ENCODE results near the gene NUCKS1.
A peak's percentile ranks its signal among the peaks of the same experiment; 100 is the strongest.
"Not testable (repeated sequence)": the region's sequence is repeated elsewhere in the genome, so short reads cannot be mapped to it uniquely, and the experiment has no call there.

NUCKS1 gene

GRCh38 chr1:205729945-205730610 is 19.9 kb downstream of the NUCKS1 start:
- Histone ChIP-seq H3K4me3 (ENCODE audit: extremely low read depth, insufficient read depth, low read length, poor library complexity, severe bottlenecking) (no peak overlapping the region), H3K36me3 (ENCODE audit: control insufficient read depth, insufficient read depth, low read length) (peaks cover 73% of the 10 kb centered on the region), H3K4me1 (ENCODE audit: control insufficient read depth, insufficient read depth, low read length, poor library complexity, severe bottlenecking) (no peaks in the 10 kb centered on the region), H3K9me3 (ENCODE audit: control insufficient read depth, low read length) (no peaks in the 10 kb centered on the region), H3K27ac (ENCODE audit: low read depth, low read length, severe bottlenecking) (no peak overlapping the region)
- WGBS, 2 experiments (ENCODE audit: insufficient coverage in 2 of 2), result 96 to 97% methylated on average over 4 to 7 of the region's 9 CpGs

- no peaks in the 10 kb centered on the region for H3K9me3 ChIP-seq (ENCODE audit: control insufficient read depth, low read length)
- H3K36me3 ChIP-seq (ENCODE audit: control insufficient read depth, insufficient read depth, low read length), result peaks cover 91% of the 10 kb centered on the region
- WGBS, 2 experiments (ENCODE audit: insufficient coverage in 2 of 2), result 77 to 96% methylated on average over 3 of the region's 4 CpGs
- H3K27ac ChIP-seq (ENCODE audit: low read depth, low read length, severe bottlenecking), result no peak overlapping the region
- no peak overlapping the region for H3K4me3 ChIP-seq (ENCODE audit: extremely low read depth, insufficient read depth, low read length, poor library complexity, severe bottlenecking)
- no peaks in the 10 kb centered on the region for H3K4me1 ChIP-seq (ENCODE audit: control insufficient read depth, insufficient read depth, low read length, poor library complexity, severe bottlenecking)
Observed at GRCh38 chr1:205726619-205727125, 23.3 kb downstream of the NUCKS1 start.

GRCh38 chr1:205725514-205725913 is 24.5 kb downstream of the NUCKS1 start:
- no CpG with 5 or more reads among the region's 1 CpG for WGBS, 2 experiments (ENCODE audit: insufficient coverage in 2 of 2)
- Histone ChIP-seq H3K4me3 (ENCODE audit: extremely low read depth, insufficient read depth, low read length, poor library complexity, severe bottlenecking) (no peak overlapping the region), H3K27ac (ENCODE audit: low read depth, low read length, severe bottlenecking) (no peak overlapping the region), H3K4me1 (ENCODE audit: control insufficient read depth, insufficient read depth, low read length, poor library complexity, severe bottlenecking) (no peaks in the 10 kb centered on the region), H3K9me3 (ENCODE audit: control insufficient read depth, low read length) (no peaks in the 10 kb centered on the region), H3K36me3 (ENCODE audit: control insufficient read depth, insufficient read depth, low read length) (peaks cover 93% of the 10 kb centered on the region)

GRCh38 chr1:205720740-205721139 is 29.2 kb downstream of the NUCKS1 start:
- not testable (repeated sequence) for H3K9me3 ChIP-seq (ENCODE audit: control insufficient read depth, low read length); H3K4me3 ChIP-seq (ENCODE audit: extremely low read depth, insufficient read depth, low read length, poor library complexity, severe bottlenecking); H3K27ac ChIP-seq (ENCODE audit: low read depth, low read length, severe bottlenecking); H3K4me1 ChIP-seq (ENCODE audit: control insufficient read depth, insufficient read depth, low read length, poor library complexity, severe bottlenecking)
- peaks cover 96% of the 10 kb centered on the region for H3K36me3 ChIP-seq (ENCODE audit: control insufficient read depth, insufficient read depth, low read length)
- WGBS, 2 experiments (ENCODE audit: insufficient coverage in 2 of 2), result 92 to 100% methylated on average over 2 of the region's 2 CpGs

- Histone ChIP-seq H3K27ac (ENCODE audit: low read depth, low read length, severe bottlenecking) (no peak overlapping the region), H3K4me3 (ENCODE audit: extremely low read depth, insufficient read depth, low read length, poor library complexity, severe bottlenecking) (no peak overlapping the region), H3K9me3 (ENCODE audit: control insufficient read depth, low read length) (no peaks in the 10 kb centered on the region), H3K4me1 (ENCODE audit: control insufficient read depth, insufficient read depth, low read length, poor library complexity, severe bottlenecking) (no peaks in the 10 kb centered on the region), H3K36me3 (ENCODE audit: control insufficient read depth, insufficient read depth, low read length) (peaks cover 97% of the 10 kb centered on the region)
Observed at GRCh38 chr1:205719762-205720161, 30.2 kb downstream of the NUCKS1 start.

- H3K4me1 ChIP-seq (ENCODE audit: control insufficient read depth, insufficient read depth, low read length, poor library complexity, severe bottlenecking), result no peaks in the 10 kb centered on the region
- H3K4me3 ChIP-seq (ENCODE audit: extremely low read depth, insufficient read depth, low read length, poor library complexity, severe bottlenecking), result no peak overlapping the region
- no peak overlapping the region for H3K27ac ChIP-seq (ENCODE audit: low read depth, low read length, severe bottlenecking)
- no peaks in the 10 kb centered on the region for H3K9me3 ChIP-seq (ENCODE audit: control insufficient read depth, low read length)
- peaks cover 97% of the 10 kb centered on the region for H3K36me3 ChIP-seq (ENCODE audit: control insufficient read depth, insufficient read depth, low read length)
- 92 to 93% methylated on average over 2 of the region's 3 CpGs for WGBS, 2 experiments (ENCODE audit: insufficient coverage in 2 of 2)
Observed at GRCh38 chr1:205719015-205719414, 31.0 kb downstream of the NUCKS1 start.

GRCh38 chr1:205716371-205717132 is 33.4 kb downstream of the NUCKS1 start:
- peaks cover 87% of the 10 kb centered on the region for H3K36me3 ChIP-seq (ENCODE audit: control insufficient read depth, insufficient read depth, low read length)

GRCh38 chr1:205715628-205716027 is 34.4 kb downstream of the NUCKS1 start:
- Histone ChIP-seq H3K4me1 (ENCODE audit: control insufficient read depth, insufficient read depth, low read length, poor library complexity, severe bottlenecking) (no peaks in the 10 kb centered on the region), H3K9me3 (ENCODE audit: control insufficient read depth, low read length) (no peaks in the 10 kb centered on the region), H3K4me3 (ENCODE audit: extremely low read depth, insufficient read depth, low read length, poor library complexity, severe bottlenecking) (no peak overlapping the region), H3K36me3 (ENCODE audit: control insufficient read depth, insufficient read depth, low read length) (peaks cover 84% of the 10 kb centered on the region), H3K27ac (ENCODE audit: low read depth, low read length, severe bottlenecking) (no peak overlapping the region)
- WGBS, 2 experiments (ENCODE audit: insufficient coverage in 2 of 2), result 100% methylated on average over 4 to 5 of the region's 5 CpGs

More at GRCh38 chr1:205716371-205717132, 33.4 kb downstream of the NUCKS1 start:
- Histone ChIP-seq H3K9me3 (ENCODE audit: control insufficient read depth, low read length) (no peaks in the 10 kb centered on the region), H3K4me3 (ENCODE audit: extremely low read depth, insufficient read depth, low read length, poor library complexity, severe bottlenecking) (no peak overlapping the region), H3K4me1 (ENCODE audit: control insufficient read depth, insufficient read depth, low read length, poor library complexity, severe bottlenecking) (no peaks in the 10 kb centered on the region), H3K27ac (ENCODE audit: low read depth, low read length, severe bottlenecking) (peak overlapping the region; percentile 33)
- WGBS, 2 experiments (ENCODE audit: insufficient coverage in 2 of 2), result 94 to 96% methylated on average over 2 of the region's 7 CpGs

- 100% methylated on average over 4 of the region's 4 CpGs for WGBS, 2 experiments (ENCODE audit: insufficient coverage in 2 of 2)
- Histone ChIP-seq H3K9me3 (ENCODE audit: control insufficient read depth, low read length) (no peaks in the 10 kb centered on the region), H3K27ac (ENCODE audit: low read depth, low read length, severe bottlenecking) (no peak overlapping the region), H3K4me1 (ENCODE audit: control insufficient read depth, insufficient read depth, low read length, poor library complexity, severe bottlenecking) (no peaks in the 10 kb centered on the region), H3K4me3 (ENCODE audit: extremely low read depth, insufficient read depth, low read length, poor library complexity, severe bottlenecking) (no peak overlapping the region), H3K36me3 (ENCODE audit: control insufficient read depth, insufficient read depth, low read length) (peaks cover 84% of the 10 kb centered on the region)
Observed at GRCh38 chr1:205714906-205715246, 35.1 kb downstream of the NUCKS1 start.

GRCh38 chr1:205714190-205714905 is 35.6 kb downstream of the NUCKS1 start:
- no peaks in the 10 kb centered on the region for H3K9me3 ChIP-seq (ENCODE audit: control insufficient read depth, low read length)
- H3K4me1 ChIP-seq (ENCODE audit: control insufficient read depth, insufficient read depth, low read length, poor library complexity, severe bottlenecking), result no peaks in the 10 kb centered on the region
- H3K4me3 ChIP-seq (ENCODE audit: extremely low read depth, insufficient read depth, low read length, poor library complexity, severe bottlenecking), result no peak overlapping the region
- WGBS, 2 experiments (ENCODE audit: insufficient coverage in 2 of 2), result 91 to 100% methylated on average over 3 to 4 of the region's 5 CpGs
- peak overlapping the region; percentile 39 for H3K27ac ChIP-seq (ENCODE audit: low read depth, low read length, severe bottlenecking)
- peaks cover 84% of the 10 kb centered on the region for H3K36me3 ChIP-seq (ENCODE audit: control insufficient read depth, insufficient read depth, low read length)

Measured in mesodermal cell (in vitro differentiated cells).